ENCODE results near the gene LEPR. TPM values are rescaled to one million over a fixed set of nuclear protein-coding genes. Genes with fewer than 3 reads are reported as not detected.

Gene LEPR
- total and polyA plus RNA-seq, 2 donors (not counting 3 experiments of a cell fraction or from before 2014, with no cell fraction given): 11.1 to 18.7 TPM

DNA sequence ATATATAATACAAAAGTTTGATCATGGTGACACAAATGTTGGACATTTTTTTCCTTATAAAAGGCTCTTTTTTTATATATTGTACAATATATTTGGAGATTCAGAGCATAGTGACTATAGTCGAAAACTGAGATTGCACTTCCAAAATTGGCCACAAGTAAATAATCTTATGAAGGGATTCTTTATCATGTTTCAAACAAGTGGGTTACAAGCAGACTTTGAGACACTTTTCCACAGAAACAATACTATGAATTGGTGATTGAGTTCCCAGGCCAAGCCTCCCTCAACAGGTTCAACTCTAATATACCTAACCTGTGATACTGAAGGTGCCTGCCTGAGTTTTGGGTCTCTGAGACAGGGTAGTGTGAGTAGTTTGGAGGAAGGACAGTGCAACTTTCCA lies 13.8 kb downstream of the LEPR start:
- peaks cover 5 to 20% of the 10 kb centered on the region in 2 experiments for H3K36me3 ChIP-seq (ENCODE audit: control insufficient read depth in 2 of 2, extremely low read depth in 1 of 2, insufficient read depth in 2 of 2, low read length in 2 of 2)
- no peak for FAIRE-seq
- intact Hi-C loops (cut with micrococcal nuclease) (loop anchor here (5.0 kb wide), 4 partner anchors 78 to 1013 kb away; no protein-coding TSS in a partner anchor), dilution Hi-C loops (cut with MboI; ENCODE audit: extremely low pct_ligation_motif_present, low sequenced_read_pairs) (no loop called here)
- no peak overlapping the region for H3K9ac ChIP-seq (replicated peaks; ENCODE audit: extremely low read depth, insufficient read depth, low read length)
- no peak overlapping the region for H3K4me2 ChIP-seq (ENCODE audit: insufficient read depth, low read length)
- H3K79me2 ChIP-seq (ENCODE audit: control insufficient read depth, insufficient read depth, low read length): peaks cover 12% of the 10 kb centered on the region
- no peak for TF ChIP-seq MYC (IDR thresholded peaks at IDR 0.05; ENCODE audit: low read depth, low read length)
- TF ChIP-seq JUN (IDR thresholded peaks at IDR 0.05; ENCODE audit: borderline replicate concordance, insufficient read depth, insufficient read length, low read depth): no peak
- TF ChIP-seq EZH2 (IDR thresholded peaks at IDR 0.05; ENCODE audit: borderline replicate concordance, low read depth, low read length, severe bottlenecking): no peak
- TF ChIP-seq POLR2AphosphoS5 (IDR thresholded peaks at IDR 0.05; ENCODE audit: insufficient read depth, low read depth, low read length): no peak
- TF ChIP-seq POLR2A (IDR thresholded peaks at IDR 0.05; ENCODE audit: low read depth, low read length): no peak
- no peak for TF ChIP-seq CTCF (IDR thresholded peaks at IDR 0.05; ENCODE audit: extremely low read depth in 1 of 2, insufficient read depth in 1 of 2, low read depth in 1 of 2, low read length in 2 of 2)
- TF ChIP-seq, protein P1, sequence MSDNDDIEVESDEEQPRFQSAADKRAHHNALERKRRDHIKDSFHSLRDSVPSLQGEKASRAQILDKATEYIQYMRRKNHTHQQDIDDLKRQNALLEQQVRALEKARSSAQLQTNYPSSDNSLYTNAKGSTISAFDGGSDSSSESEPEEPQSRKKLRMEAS (IDR thresholded peaks at IDR 0.05; ENCODE audit: insufficient read depth, insufficient read length): no peak
- TF ChIP-seq GATA2 (IDR thresholded peaks at IDR 0.05; ENCODE audit: insufficient read depth, insufficient read length, low read depth, low read length): no peak
- TF ChIP-seq FOS (IDR thresholded peaks at IDR 0.05; ENCODE audit: borderline replicate concordance, insufficient read depth, low read length): no peak
- CTCF ChIA-PET: interaction anchor here (4.8 to 7.7 kb wide), 2 partner anchors 25 to 253 kb away, joined by 18 to 104 read pairs; no protein-coding TSS in a partner anchor
- H3K9me1 ChIP-seq (replicated peaks; ENCODE audit: control insufficient read depth, extremely low read depth, insufficient read depth, low read length): no peaks in the 10 kb centered on the region
- no peaks in the 10 kb centered on the region for H3K27me3 ChIP-seq (ENCODE audit: control insufficient read depth in 2 of 2, insufficient read depth in 2 of 2, low read length in 2 of 2)
- BruUV-seq (replicated peaks): no TSS peak
- H3K9me3 ChIP-seq (replicated peaks; ENCODE audit: control insufficient read depth, insufficient read depth, low read length): no peaks in the 10 kb centered on the region
- H2AFZ ChIP-seq (ENCODE audit: low read depth, low read length): no peak overlapping the region
- H4K20me1 ChIP-seq (replicated peaks; ENCODE audit: control insufficient read depth, extremely low read depth, insufficient read depth, low read length): no peaks in the 10 kb centered on the region
- DNase-seq (ENCODE audit: low read depth, low spot score): no peak
- POLR2A ChIA-PET: no interaction called here
- peaks cover 26% of the 10 kb centered on the region for H3K4me1 ChIP-seq (ENCODE audit: control insufficient read depth, extremely low read depth, insufficient read depth, low read length)
- H3K27ac ChIP-seq (ENCODE audit: insufficient read depth, low read depth, low read length): no peak overlapping the region
- no peak overlapping the region for H3K4me3 ChIP-seq (replicated peaks in 1 of 3; ENCODE audit: insufficient read depth in 1 of 3, low read depth in 1 of 3, low read length in 3 of 3)
